HT-29 (cell line): ENCODE results near the gene GRIN3A. TPM values are rescaled to one million over a fixed set of nuclear protein-coding genes. Genes with fewer than 3 reads are reported as not detected.
"Not testable (repeated sequence)": the region's sequence is repeated elsewhere in the genome, so short reads cannot be mapped to it uniquely, and the experiment has no call there.

Experiments
- DNase-seq: peaks from one replicate; pipeline ENCODE4 v3.0.0-alpha.2; 2015; ENCODE audit warnings: low spot score
- total RNA-seq: library from RNA; depleted of rRNA; stranded (reverse); fragments of >200 nt; shearing (Covaris generic); gene quantifications from 2 replicates; pipeline ENCODE4 v1.2.3, GENCODE V29; 2014; rRNA removed

The GRIN3A gene
- total RNA-seq, result not detected in 2 replicates

DNA sequence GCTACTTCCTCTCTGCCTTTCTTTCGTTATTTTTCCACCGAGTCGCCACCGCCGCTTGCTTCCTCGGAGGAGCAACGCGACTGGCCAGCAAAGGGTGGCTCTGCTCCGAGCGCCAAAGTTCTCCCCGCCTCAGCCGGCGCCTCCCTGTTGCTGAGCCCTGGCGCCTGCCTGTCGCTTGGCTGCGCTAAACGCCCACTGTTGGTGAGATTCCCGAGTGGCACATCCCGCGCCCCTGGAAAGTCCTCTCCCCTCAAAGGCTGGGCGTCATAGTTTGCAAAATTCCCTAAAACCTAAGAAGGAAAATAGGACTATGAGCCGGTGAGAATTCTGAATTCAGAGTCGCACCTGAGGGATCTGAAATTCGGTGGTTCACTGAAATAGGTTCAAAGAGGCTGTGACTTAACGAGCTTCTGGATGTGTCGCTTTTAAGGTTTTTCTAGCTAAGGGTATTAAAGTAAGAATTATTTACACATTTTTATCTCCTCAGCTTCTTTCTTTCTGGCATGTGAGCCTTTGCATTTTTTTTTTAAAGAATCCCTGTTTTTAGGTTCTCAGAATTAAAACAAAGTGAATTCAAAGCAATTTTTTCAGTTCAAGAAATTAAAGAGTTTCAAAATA lies at the start of gene GRIN3A:
TSS of gene GRIN3A (minus strand) at position 82 of the 618 bp plus-strand sequence. CDS start 668 bp downstream, outside the sequence.
- DNase-seq, result no peak

DNA sequence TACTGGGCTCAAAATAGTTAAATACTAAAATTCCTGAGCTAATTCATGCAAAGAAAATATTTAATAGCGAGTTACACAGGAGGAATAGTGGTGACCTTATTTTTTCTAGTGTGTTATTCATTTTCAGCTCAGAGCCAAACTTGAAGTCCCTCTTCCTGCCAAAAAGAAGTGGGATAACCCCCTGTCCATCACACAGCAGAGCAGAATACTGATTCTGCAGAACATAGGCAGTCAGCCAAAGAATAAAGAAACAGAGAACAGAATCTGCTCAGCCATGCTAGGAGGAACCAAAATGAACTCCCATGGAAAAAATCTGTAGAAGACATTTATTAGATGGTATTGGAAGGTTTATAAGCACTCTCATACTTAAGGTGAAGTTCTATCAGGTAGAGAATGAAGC lies 49.4 kb upstream of the GRIN3A start:
- no peak for DNase-seq

DNA sequence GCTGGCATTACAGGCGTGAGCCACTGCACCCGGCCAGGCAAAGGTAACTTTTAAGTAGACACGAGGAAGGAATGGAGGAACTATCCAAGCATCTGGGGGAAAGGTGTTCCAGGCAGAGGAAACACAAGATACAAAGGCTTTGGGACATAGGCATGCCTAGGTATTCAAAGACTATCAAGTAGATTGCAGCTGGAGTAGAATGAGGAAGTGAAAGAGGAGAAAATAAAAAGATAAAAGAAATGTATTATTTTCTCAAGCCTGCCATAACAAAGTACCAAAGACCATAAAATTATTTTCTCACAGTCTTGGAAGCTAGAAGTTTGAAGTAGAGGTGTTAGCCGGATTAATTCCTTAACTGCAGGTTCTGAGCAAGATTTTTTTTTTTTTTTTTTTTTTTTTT lies 39.9 kb upstream of the GRIN3A start:
- DNase-seq, result no peak

DNA sequence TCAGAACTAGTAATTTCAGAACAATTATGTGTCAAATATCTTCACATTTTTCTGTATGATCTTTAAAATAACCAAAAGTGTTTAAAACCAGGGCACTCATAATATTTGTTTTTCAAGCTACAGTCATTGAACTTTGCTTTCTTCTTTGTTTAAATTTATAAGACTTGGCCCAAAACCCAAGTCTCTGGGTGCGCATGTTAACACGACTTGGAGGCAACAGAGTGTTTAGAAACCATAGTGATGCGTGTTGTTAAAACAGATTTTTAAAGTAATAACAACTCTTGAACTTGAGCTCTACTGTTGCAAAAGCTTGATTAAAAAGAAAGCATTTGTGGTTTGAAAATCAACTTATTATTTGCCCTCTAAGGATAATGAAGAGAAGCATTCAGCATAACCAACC lies 26.0 kb upstream of the GRIN3A start:
- DNase-seq, result no peak

DNA sequence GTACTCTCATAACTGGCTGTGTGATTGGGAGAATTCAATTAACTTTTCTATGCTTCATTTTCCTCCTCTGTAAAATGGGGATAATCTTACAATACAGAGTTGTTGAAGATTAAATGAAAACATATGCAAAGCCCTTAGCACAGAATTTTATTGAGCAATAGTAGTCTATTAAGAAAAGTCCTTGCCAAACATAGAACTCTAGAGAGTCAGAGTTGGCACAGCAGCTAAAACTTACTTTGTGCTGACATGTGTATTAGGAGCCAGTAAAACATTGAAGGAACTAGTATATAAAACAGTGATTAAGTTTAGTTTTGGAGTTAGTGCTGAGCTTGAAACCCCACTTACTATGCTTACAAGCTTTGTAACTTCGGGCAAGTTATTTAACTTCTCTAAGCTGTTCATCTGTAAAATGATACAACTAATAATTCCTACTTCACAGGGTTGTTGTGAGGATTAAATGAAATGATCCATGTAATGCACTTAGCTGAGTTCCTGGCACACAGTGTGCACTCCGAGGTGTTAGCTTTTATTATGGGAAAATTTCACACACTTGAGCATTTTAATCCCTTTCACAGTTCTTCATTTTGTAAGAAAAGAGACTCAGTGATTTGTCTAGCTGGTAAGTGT lies 20.0 kb upstream of the GRIN3A start:
- DNase-seq, result no peak

DNA sequence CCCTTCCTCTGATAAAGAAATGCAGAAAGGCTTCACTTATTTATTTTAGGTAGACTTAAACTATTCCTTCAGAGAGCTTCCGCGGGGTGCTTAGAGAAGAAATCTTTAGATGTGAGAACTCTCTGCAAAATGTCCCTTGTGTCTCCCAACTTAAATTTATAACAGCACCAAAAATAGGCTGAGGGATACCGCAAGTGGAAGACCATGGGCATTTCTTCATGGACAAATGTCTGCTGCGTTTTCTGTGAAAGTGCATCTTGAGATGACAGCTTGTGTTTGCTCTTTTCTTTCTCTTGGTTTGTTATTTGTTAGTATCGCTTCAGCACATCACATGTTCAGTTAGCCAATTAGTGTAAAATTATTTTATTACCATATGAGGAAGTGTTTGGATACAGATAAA lies 15.3 kb upstream of the GRIN3A start:
- no peak for DNase-seq

DNA sequence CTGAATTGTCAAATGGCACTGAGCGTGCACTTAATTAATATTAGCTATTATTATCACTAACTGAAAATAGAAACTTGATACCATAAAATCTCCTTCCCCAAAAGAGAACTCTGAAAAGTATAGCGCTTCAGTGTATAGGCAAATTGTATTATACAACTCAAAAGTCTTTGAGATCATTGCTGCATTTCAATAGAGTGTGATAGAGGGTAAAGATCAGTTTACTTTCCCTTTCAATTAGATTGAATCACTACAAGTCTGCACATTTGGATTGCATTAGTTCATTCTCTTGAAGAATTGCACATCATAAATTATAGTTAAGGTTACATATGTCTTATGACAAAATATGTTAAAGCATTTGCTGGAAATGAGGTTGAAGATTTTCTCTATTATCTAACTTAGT lies 13.4 kb upstream of the GRIN3A start:
- DNase-seq, result no peak

DNA sequence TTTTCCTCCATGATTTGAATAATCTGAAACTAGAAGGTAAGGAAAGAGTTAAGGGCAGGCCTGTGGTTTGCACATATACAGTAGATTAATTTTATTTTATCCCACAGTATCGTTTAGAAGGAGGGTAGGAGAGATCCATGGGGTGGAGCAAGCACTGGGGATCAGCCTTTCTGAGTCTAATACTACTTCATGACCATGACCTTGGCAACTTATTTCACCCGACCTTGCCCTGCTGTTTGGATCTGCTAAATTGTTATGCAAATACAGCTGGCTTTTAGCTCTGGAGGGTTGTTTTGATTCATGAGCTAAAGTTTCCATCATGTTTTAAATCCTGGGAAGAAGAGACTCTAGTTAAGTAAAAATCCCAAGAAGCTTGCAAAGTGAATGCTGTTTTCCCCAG lies 864 bp upstream of the GRIN3A start:
- no peak for DNase-seq

DNA sequence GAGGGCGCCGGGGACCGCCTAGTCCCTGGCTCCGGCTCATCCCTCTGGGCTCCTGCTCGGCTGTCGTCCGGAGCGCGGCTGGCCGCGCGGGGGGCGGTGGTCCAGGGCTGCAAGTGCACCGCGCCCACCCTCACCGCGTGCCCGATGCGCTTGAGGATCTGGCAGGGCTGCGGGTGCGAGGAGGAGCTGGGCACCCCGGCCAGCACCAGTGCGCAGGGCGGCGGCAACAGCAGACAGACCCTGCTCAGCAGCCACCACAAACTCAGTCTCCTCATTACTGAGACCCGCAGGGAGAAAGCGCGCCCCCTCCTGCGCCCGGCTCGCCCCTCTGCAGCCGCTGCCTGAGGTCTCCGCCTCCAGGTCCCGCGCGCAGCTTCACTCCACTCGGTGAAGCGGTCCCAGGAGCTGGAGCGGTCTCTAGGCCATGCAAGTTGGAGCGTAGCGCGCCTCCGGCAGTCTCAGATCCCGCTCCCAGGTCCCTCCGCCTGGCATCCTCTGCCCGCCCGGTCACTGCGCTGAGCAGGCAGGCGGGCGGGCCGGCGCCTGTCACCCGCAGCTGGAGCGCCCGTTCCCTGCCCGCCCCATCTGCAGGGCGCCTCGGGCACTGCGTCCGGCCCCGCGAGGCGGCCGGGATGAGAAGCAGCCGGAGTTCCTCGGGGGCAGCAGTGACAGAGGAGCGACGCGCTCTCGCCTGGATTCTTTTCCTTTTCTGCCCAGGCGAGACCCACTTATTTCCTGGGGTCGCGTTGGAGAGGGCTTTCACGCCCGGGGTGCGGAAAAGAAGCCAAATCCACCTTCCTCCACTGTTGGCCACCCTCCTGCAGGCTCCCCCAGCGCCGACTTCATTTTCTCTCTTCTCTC lies 512 bp downstream of the GRIN3A start:
- no peak for DNase-seq

DNA sequence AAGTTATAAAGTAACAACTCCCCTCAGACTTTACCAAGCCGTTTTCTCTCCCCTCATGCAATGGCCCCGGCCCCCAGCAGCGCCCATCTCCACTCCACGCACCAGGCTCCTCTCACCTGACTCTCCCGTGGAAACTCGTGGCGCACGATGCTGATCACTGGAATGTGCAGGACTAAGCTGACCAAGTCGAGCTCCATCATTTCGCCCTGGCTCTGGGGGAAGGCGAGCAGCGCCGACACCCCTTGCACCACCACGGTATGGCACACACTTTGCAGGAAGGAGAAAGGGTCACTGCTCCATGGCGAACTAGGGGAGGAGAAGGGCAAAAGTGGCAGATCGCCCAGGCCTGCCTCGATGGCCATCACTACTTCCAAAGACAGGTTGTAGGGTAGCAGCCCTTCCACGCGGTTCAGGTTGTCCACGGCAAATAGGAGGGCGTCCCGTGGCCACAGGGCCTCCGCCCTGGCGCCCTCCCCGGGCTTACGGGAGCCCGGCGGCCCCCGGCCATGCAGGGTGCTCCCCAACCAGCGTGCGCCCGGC lies 1.2 kb downstream of the GRIN3A start:
- no peak for DNase-seq

DNA sequence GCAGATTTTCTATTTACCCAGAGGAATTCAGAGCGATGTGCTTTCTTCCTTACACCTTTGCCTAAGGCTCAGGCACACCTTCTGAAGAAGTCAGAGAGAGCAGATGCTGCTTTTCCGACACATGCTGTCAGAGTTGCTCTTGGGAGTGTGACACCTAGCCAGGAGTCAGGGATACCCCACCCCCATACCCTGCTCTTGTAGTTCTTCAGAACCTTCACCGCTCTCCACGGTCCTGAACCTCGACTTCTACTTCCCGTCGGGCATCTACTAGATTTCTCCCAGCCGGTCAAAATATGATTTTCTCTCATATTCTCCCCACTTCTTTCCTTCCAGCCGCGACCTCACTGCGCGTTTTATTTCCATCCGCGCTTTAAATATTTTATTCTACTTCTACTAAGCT lies 1.7 kb downstream of the GRIN3A start:
- no peak for DNase-seq

DNA sequence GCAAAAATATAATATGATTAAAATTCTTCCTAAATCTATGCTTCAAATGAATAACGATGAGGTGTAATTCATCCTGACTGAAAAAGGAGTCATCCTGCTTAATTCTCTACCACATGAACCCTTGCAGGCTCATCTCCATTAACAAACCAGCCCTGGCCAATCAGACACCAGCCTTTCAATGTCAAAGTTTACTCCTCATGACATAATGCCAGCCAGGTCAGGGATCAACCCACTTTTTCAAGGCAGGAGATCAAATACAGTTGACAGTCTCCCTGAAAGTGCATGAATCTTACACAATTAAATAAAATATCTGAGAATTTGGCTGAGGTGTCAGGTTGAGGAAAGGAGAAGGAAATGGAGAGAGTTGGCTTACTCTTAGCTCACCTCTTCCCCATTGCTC lies 7.0 kb downstream of the GRIN3A start:
- no peak for DNase-seq

DNA sequence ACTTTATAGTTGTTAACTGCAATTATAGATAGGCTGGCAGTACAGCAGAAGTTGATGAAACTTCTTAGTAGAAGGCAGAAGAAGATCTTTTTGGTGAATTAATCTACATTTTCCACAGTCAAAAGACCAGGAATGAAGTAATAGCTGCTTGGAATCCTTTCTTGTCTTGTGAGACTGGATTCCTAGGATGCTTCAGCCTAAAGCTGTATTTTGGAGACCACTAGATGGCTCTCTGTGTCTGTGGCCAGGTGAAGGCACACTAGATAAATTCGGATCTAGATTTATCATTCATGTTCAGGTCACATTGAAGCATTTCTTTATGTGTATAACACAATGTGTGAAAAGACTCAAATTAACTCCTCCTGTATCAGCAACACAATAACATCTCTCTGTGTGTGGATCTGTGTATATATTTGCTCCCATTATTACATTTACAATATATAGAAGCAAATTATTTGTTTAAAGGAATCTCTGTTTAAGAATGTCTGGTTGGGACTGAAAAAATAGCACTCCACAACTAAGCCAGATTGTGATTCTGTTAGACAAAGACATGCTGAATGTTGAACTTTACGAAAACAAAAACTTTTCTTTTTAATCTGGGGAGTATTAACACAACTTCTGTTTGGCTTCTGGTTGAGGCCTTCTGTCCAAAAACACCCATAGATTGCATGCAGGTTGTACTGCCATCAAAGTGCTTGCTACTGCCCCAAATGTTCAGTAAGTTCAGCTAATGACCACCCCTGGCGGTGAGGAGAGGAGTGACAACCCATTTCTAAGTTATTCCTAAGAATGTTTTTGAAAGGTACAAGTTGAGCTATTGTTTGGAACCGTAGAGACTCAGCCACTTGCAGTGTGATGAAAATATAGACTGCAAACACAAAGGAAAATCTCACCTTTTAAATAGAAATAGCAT lies 10.6 kb downstream of the GRIN3A start:
- DNase-seq, result peak; percentile 55

DNA sequence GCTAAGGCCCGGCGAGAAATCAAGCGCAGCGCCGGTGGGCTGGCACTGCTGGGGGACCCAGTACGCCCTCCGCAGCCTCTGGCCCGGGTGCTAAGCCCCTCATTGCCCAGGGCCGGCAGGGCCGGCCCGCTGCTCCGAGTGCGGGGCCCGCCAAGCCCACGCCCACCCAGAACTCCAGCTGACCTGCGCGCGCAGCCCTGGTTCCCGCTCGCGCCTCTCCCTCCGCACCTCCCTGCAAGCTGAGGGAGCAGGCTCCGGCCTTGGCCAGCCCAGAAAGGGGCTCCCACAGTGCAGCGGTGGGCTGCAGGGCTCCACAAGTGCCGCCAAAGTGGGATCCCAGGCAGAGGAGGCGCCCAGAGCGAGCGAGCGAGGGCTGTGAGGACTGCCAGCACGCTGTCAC lies 14.2 kb downstream of the GRIN3A start:
- DNase-seq, result not testable (repeated sequence)

DNA sequence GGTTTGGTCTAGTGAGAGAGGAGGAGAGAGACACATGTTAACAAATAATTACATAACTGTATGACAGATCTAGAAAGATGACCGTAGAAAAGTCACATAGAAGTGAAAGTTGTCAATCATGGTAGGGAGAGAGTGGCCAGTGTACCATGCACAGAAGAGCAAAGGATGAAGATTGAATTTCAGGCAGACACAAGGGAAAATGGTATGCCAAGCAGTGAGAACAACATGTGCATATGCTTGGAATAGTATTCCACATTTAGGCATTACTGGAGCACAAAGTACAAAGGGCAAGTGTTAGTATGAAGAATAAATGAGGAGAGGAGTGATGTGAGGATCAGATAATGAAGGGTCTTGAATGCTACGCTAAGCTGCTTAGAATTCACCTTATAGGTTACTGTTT lies 20.3 kb downstream of the GRIN3A start:
- DNase-seq, result no peak

DNA sequence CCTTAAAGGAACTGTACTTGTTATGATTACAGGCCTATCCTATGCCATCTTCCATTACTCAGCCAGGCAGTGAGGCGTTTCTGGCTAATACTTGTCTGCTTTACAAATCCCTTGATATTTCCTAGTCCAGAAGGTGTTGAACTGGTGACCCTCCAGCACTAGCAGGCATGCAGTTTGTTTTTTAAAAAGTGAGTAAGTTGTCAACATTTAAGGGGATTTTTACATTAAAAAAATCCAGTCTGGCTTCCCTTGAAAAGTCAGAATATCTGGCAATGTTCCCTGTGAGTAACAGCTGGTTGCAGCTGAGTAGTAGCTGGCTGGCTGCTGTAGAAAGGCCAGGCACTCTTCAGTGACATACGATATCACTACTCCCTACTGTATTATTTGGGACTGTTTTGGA lies 21.8 kb downstream of the GRIN3A start:
- no peak for DNase-seq

DNA sequence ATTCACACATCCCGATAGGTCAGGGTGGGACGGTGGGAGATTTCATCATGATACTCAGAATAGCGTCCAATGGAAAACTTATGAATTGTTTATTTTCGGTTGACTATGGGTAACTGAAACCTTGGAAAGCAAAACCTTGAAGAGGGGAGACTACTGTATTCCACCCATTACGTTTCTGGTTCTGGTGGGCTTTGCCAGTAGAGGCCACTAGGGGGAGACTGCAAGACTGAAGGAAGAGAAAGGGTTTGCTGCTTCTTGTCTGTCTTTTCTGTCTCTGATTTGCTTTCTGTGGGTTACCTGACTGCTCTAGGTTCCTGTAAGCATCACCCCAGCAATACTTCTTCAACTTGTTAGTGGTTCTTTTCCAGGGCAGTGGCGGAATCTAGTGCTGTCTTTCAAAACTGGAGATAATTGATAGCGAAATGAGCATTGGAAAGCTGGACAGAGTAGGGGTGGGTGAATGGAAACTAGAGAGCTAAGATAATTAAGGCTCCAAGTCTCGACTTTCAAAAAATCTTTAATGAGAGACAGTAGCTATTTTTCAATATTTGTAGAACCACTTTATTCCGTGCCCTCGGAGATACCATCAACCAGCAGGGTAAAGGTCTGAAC lies 27.0 kb downstream of the GRIN3A start:
- peak; percentile 52 for DNase-seq

DNA sequence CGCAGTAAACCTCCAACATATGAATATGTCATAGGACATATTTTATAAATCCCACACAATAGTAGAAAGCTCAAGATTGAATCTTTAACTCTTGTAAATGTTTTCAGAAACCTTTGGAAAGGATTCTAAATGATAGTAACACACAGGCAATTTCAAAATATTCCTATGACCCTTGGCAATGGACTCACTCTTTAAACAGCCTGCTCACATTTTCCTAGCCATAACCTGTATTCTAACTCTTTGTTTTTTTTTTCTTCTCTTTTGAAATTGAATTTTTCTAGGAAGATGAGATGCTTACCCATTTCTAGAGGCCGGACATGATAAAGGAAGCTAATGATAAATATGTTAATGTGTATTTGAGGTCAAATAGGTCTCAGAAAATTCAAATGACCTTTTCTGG lies 29.6 kb downstream of the GRIN3A start:
- DNase-seq, result no peak

DNA sequence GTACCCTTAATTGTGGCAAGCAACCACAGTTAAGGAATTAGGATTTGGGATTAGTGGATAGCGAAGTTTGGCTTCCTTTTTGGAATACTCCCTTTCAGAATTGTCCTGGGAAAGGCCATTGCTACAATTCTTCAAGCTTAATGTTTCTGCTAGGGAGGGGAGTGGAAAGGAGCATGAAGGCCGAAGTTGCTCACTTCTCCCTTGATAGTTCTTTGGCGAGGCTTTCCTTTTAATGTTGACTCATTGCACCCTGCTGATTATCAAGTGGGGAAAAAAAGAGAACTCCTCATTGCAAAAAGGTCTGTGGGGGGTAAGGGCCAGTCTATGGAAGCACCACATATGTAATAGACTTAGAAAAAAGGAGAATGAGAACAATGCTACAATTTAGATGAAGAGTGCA lies 30.7 kb downstream of the GRIN3A start:
- no peak for DNase-seq

DNA sequence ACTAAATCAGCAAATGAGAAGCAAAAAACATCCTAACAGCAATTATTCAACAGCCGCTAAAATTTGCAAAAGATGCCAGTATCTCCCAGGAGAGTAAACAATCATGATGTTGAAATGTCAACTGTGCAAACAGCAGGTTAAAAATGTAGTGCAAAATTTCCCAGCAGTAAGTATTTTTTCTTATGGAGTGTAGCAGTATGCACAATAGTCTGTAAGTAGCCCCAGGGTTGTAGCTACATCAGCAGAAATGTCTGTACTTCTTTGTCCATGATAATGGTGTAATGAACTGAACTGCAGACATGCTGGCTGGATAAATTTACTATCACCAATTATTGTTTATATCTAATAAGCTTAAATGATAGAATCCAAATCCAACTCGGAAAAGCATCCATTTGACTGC lies 31.4 kb downstream of the GRIN3A start:
- DNase-seq, result no peak

DNA sequence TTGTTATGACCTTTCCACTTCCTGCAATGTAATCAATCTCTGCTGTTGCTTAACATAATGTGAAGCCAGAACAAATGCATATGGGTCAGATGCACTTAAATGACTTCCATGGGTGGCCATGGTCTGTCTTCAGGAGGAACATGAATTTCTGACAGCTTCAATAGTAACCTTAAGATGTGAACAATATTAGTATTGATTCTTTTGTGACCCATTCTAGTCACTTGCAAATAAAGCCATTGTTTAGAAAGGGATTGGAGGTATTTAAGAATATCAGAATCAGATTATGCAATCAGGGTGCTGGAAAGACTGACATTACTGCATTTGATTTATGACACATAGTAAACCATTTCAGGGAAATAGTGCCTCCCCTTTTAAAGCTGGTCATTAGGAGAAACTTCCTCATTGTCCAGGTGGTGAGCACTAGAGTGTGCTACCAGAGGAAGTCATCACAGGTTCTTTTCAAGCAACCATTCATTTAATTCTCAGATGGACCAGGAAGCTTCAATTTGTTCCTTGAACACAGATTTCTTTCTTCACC lies 32.1 kb downstream of the GRIN3A start:
- DNase-seq, result peak; percentile 55
